GM10266 (cell line): Measurements from ENCODE around the gene SLC39A6.
"Not testable (repeated sequence)": the region's sequence is repeated elsewhere in the genome, so short reads cannot be mapped to it uniquely, and the experiment has no call there.

ENCODE experiments used
- DNase-seq: peaks from one replicate; pipeline ENCODE4 v3.0.0; 2012; ENCODE audit errors: extremely low spot score
- TF ChIP-seq, protein P1 (sequence below): IDR thresholded peaks from 2 replicates; pipeline ENCODE4 v1.5.1; 2012; ENCODE audit warnings: mild to moderate bottlenecking, low read depth; ENCODE audit not compliant: control insufficient read depth, insufficient read depth; ENCODE audit errors: missing control alignments

Gene SLC39A6

DNA sequence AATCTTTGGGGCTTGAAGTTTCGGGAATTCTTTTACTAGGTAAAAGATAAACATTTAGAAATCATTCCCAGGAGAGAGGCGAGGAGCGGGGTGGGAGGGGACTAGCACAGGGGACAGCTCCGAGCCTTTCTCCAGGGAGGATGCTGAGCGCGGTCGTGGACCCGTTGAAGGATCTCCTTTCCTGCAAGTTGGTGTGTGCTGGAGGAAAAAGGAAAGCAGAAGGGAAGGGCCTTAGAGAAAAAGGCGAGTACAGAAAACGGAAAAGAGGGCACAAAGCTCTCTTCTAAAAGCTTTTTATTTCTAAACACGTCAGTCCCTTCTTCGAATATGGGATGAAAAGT is 640 bp downstream of the SLC39A6 start:
- TF ChIP-seq, protein P1, sequence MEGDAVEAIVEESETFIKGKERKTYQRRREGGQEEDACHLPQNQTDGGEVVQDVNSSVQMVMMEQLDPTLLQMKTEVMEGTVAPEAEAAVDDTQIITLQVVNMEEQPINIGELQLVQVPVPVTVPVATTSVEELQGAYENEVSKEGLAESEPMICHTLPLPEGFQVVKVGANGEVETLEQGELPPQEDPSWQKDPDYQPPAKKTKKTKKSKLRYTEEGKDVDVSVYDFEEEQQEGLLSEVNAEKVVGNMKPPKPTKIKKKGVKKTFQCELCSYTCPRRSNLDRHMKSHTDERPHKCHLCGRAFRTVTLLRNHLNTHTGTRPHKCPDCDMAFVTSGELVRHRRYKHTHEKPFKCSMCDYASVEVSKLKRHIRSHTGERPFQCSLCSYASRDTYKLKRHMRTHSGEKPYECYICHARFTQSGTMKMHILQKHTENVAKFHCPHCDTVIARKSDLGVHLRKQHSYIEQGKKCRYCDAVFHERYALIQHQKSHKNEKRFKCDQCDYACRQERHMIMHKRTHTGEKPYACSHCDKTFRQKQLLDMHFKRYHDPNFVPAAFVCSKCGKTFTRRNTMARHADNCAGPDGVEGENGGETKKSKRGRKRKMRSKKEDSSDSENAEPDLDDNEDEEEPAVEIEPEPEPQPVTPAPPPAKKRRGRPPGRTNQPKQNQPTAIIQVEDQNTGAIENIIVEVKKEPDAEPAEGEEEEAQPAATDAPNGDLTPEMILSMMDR: no peak
- DNase-seq: peak; percentile 25

DNA sequence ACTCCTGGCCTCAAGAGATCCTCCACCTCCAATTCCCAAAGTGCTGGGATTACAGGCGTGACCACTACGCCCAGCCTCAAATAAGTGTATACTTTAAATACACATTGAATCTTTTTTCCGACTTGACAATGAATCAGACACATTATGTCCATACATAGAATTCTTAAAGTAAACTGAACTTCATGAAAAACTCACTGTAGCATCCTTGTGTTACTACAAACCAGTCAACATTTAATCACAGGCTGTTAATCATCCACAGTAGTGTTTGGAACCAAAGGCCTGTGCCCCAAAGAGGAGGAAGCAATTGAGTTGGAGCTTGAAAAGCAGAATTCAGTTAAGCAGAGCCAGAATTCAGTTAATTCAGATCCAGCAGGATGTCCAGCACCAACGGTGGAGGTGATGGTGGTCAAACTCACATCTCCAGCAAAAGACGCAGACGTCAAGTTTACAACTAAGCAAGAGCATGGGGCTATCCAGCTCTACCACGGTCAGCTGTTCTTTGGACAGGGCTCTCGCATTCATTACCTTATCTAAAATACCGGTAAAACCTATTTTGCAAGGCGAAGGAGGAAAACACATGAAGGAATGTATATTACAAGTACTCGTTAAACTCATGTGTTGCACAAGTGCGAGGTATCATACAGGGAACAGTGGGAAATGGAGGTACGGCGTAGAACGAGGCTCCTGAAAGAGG is 1.2 kb downstream of the SLC39A6 start:
- TF ChIP-seq, protein P1: no peak
- DNase-seq: no peak

GRCh38 chr18:36126668-36127067 is 2.5 kb downstream of the SLC39A6 start:
- TF ChIP-seq, protein P1: no peak

GRCh38 chr18:36124841-36125240 is 4.3 kb downstream of the SLC39A6 start:
- TF ChIP-seq, protein P1: no peak

More at GRCh38 chr18:36126668-36127067, 2.5 kb downstream of the SLC39A6 start:
- DNase-seq: no peak

DNA sequence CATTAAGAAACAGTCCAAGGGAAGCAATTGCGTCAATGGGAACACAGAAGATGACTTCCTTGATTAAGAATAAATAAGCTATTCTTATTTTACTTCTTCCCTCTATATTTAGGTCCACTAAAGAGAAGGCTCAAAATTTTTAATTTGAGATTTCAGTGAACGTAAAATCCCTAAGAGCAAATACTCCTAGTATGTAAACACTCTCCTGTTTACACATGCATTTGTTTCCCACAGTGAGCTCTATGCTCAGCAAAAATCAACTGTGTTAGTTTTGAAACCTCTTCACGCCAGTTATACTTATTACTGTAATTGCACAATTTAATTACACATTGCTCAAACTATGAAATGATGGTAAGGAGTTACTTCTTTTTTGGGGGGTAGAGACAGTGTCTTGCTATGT is 8.8 kb downstream of the SLC39A6 start:
- TF ChIP-seq, protein P1: no peak

More at GRCh38 chr18:36124841-36125240, 4.3 kb downstream of the SLC39A6 start:
- DNase-seq: no peak

GRCh38 chr18:36116771-36117170 is 12.4 kb downstream of the SLC39A6 start:
- DNase-seq: not testable (repeated sequence)

More for the DNA sequence above, 8.8 kb downstream of the SLC39A6 start:
- no peak for DNase-seq

GRCh38 chr18:36114738-36115137 is 14.4 kb downstream of the SLC39A6 start:
- TF ChIP-seq, protein P1: no peak
- no peak for DNase-seq

DNA sequence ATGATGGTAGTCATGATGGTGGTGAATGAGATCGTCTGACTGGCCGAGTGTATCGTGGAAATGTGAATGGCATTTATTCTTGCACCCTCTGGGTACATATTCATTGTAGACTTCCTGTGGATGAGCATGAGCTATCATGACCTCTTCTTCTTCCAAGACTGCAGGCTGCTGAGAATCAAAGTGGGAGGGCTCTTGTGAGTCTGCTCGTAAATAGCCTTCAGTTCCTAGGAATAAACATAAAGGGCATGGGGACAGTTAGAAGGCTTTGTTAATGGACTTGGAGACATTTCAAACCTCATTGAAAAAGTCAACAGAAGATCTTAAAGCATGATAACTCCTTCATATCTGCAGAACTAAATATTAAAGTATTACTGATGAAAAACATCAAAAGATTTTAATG is 14.9 kb downstream of the SLC39A6 start:
- TF ChIP-seq, protein P1: no peak
- no peak for DNase-seq
